Fibroblast of pulmonary artery (primary cell): ENCODE results near the gene CHPF.
A peak's percentile ranks its signal among the peaks of the same experiment; 100 is the strongest.

Experiments used
- DNase-seq: peaks from one replicate; pipeline ENCODE4 v3.0.0-alpha.2; 2010; ENCODE audit warnings: low read depth
- H3K4me3 ChIP-seq: replicated peaks from 2 replicates; pipeline ENCODE4 v1.5.1; 2011; ENCODE audit warnings: low read depth, mild to moderate bottlenecking, control low read depth, low read length, moderate library complexity
- CTCF ChIP-seq: IDR thresholded peaks from 2 replicates; pipeline ENCODE4 v1.5.1; 2011; ENCODE audit warnings: mild to moderate bottlenecking, control low read depth, low read length, inconsistent platforms; ENCODE audit errors: missing control alignments

Gene CHPF

GRCh38 chr2:219576505-219577388 is 33.1 kb upstream of the CHPF start:
- no peak for TF ChIP-seq CTCF
- DNase-seq: no peak
- H3K4me3 ChIP-seq: no peak overlapping the region

DNA sequence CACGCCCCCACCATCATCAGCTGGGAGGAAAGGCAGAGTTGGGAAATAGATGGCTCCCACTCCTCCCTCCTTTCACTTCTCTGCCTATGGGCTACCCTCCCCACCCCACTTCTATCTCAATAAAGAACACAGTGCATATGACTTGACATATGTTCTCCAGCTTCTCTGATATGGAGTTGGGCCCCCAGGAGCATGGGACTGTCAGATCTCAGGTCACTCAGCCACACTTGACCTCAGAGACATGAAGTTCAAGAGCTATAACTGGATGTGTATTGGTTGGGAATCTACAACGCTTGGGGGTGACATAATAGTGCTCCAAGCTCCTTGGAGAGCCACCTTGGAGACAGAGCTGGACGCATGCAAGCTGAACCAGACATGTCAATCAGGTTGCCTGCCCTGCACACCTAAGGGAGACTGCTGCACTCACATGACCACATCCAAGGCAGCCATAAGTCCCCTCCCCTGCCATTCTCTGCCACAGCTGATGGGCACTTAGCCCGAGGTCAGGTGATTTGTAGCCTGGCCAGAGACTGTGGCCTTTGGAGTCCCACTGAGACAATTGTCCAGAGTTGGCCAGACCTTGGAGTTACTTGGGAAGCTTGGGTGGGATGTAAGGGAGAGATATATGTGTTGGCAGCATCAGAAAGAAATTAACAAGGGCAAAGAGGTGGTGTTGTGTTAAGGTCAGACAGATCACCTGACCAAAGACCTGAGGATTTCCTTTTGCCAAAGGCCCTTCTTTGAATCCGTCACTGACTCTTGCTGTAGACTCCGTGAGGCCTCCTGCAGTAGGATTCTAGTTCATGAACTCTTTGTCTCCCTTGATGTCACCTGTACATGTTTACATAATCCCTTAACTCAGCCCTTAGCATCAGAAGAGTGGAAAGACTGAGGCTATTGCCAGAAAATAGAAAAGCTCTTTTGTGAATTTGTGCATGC is 32.2 kb upstream of the CHPF start:
- TF ChIP-seq CTCF: no peak
- DNase-seq: no peak
- H3K4me3 ChIP-seq: no peak overlapping the region

GRCh38 chr2:219574484-219575311 is 31.1 kb upstream of the CHPF start:
- H3K4me3 ChIP-seq: no peak overlapping the region
- DNase-seq: no peak
- no peak for TF ChIP-seq CTCF

- DNase-seq: no peak
- H3K4me3 ChIP-seq: no peak overlapping the region
- TF ChIP-seq CTCF: no peak
Measured at GRCh38 chr2:219573166-219573565, 29.6 kb upstream of the CHPF start.

DNA sequence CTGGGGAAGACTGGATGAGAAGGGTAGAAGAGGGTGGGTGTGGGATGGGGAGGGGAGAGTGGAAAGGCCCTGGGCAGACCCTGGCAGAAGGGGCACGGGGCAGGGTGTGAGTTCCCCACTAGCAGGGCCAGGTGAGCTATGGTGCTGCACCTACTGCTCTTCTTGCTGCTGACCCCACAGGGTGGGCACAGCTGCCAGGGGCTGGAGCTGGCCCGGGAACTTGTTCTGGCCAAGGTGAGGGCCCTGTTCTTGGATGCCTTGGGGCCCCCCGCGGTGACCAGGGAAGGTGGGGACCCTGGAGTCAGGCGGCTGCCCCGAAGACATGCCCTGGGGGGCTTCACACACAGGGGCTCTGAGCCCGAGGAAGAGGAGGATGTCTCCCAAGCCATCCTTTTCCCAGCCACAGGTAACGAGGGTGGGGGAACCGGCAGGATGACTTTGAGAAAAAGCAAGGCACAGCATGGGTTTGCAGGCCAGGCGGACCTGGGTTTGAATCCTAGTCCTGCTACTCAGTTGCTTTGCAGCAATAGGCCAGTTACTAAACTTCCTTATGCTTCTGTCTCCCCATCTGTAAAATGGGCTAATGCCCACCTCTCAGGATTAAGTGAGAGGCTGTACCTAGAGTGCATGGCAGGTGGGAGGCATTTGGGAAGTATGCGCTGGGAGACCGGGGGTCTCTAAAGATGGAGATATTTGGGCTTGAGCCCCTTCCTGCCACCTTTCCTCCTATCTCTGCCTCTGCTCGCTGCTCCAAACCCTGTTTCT is 28.8 kb upstream of the CHPF start, which contains the start of gene INHA:
Gene INHA, plus strand, starts transcription at position 74 of the 765 bp plus-strand sequence. Its CDS starts 65 bp downstream, at position 139.
- no peak for DNase-seq
- H3K4me3 ChIP-seq: peak within 1 kb of the TSS; percentile 61
- TF ChIP-seq CTCF: no peak
